ENCODE measurements around the gene TANK. TPM values are rescaled to one million over a fixed set of nuclear protein-coding genes. Genes with fewer than 3 reads are reported as not detected.

Gene TANK
- total RNA-seq, 4 donors from 2014 or later = 34.8 to 83.7 (median 60.7) TPM

DNA sequence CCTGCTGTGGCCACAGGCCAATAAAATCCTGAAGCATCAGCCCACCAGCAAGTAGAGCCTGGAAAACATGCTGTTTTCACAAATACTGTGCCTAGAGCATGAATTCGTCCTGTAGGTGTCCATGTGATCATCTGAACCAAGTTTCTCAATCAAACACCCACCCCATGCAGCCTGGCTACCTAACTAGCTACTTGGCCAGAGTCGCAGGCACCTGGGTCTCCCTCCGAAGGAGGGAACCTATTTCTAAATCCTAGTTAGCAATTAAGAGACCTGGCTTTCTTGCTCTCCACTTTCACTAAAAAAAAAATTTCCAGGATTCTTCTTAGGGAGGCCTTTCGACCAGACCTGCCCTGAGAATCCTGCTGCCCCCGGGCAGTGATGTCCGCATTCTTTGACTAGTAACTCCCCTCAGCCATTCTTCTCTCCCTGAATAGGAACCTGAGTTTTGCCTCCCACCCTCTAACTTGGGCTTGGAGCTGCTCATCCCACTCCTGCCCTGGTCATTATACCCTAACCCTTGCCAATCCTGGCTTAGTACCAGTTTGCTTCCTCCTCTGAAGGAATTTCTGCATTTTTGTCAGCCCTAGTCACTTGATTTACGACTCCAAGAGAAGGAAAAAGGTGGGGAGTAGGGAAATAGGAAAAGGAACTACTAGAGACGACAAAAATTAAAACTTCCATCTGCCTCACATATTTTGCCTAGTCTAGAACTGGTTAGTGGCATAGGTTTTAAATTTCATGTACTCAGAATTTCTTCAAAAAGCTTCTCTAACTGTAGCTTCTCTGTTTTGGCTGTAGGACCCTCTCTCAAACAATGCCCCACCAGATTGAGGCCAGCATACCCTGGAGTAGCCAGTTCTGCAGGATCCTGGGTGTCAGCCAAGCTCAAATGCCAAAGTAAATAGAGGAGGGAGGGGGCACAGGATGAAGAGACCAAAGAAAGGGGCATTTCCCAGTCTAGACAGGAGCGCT, 25.4 kb upstream of the TANK start:
- WGBS, 2 donors = 40 to 49% methylated on average over 9 of the region's 9 CpGs
- no peak for DNase-seq
- TF ChIP-seq, protein P1, sequence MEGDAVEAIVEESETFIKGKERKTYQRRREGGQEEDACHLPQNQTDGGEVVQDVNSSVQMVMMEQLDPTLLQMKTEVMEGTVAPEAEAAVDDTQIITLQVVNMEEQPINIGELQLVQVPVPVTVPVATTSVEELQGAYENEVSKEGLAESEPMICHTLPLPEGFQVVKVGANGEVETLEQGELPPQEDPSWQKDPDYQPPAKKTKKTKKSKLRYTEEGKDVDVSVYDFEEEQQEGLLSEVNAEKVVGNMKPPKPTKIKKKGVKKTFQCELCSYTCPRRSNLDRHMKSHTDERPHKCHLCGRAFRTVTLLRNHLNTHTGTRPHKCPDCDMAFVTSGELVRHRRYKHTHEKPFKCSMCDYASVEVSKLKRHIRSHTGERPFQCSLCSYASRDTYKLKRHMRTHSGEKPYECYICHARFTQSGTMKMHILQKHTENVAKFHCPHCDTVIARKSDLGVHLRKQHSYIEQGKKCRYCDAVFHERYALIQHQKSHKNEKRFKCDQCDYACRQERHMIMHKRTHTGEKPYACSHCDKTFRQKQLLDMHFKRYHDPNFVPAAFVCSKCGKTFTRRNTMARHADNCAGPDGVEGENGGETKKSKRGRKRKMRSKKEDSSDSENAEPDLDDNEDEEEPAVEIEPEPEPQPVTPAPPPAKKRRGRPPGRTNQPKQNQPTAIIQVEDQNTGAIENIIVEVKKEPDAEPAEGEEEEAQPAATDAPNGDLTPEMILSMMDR (IDR thresholded peaks at IDR 0.05) = no peak
- TF ChIP-seq POLR2A (IDR thresholded peaks at IDR 0.05) = no peak
- intact Hi-C loops (cut with DNase I) = no loop called here
- H3K4me1 ChIP-seq = peaks cover 0 to 58% (median 9%) of the 10 kb centered on the region in 3 donors
- H3K27ac ChIP-seq = no peak overlapping the region
- no peaks in the 10 kb centered on the region for H3K27me3 ChIP-seq
- no peak overlapping the region for H3K4me3 ChIP-seq
- no peaks in the 10 kb centered on the region for H3K36me3 ChIP-seq
- H3K9me3 ChIP-seq = no peaks in the 10 kb centered on the region

DNA sequence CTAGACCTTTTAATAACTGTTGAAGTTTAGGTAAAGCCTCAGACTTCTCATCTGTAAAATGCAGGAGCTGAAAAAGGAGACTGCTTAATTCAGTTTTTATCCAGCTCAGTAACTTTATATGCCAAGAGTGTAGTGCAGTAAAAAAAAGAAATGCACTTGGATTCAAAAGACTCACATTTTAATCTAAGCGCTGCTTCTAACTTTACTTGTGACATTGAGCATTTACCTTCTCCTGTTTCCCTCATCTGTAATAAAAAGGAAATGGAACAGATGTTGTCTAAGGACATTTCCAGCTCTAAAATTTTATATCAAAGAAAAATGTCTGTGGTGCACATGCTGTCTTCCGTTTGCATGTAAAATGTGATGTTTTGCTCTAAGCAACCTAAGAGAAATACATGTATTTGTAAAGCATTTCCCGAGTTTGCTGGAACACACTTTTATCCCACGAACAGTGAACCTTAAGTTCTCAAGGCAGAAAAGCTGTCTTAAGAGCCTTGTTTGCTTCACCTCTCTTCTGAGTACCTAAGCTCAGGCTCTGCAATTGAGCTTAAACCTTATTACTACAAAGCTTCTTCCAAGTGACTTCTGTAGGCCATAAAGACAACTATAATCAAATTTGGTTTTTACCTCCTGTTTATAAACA, 24.2 kb upstream of the TANK start:
- 49 to 50% methylated on average over 4 of the region's 4 CpGs for WGBS, 2 donors
- no peaks in the 10 kb centered on the region for H3K36me3 ChIP-seq
- peak overlapping the region in 3 of 4 donors; percentile 68 to 79 (median 74) for H3K27ac ChIP-seq
- no peak for TF ChIP-seq POLR2A (IDR thresholded peaks at IDR 0.05)
- TF ChIP-seq, protein P1 (IDR thresholded peaks at IDR 0.05) = no peak
- DNase-seq = no peak
- no peaks in the 10 kb centered on the region for H3K27me3 ChIP-seq
- H3K4me3 ChIP-seq = peak overlapping the region in 1 of 4 donors; percentile 60
- intact Hi-C loops (cut with DNase I) = no loop called here
- H3K4me1 ChIP-seq = peaks cover 0 to 60% (median 9%) of the 10 kb centered on the region in 3 donors
- H3K9me3 ChIP-seq = no peaks in the 10 kb centered on the region

DNA sequence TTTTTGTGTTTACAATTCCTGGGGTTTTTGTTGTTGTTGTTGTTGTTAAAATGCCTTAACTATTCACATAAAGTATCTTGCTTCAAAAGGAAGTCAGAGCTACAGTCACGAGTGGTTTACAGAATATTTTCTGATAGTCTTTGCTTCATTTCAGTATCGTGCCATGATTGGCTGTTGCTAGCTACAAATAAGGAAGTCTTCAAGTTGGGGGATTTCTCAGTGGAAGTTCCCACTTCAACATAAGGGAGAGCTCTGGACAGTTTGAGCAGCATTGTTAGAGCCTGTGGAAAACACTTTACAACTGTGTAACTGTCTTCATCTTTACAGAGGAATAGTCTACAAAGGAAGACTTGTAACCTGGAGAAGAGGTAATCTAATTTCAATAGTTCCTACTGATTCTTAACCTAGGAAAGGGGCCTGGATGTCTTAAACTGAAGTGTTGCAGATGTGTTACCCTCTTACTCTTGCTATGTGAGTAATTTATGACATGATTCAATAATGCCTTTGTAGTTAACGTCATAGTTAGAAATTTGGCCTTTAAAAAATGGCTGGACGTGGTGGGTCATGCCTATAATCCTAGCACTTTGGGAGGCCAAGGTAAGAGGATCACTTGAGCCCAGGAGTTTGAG, 23.4 kb upstream of the TANK start:
- H3K4me3 ChIP-seq = peak overlapping the region in 3 of 4 donors; percentile 25 to 60 (median 28)
- H3K27me3 ChIP-seq = no peaks in the 10 kb centered on the region
- intact Hi-C loops (cut with DNase I) = no loop called here
- H3K4me1 ChIP-seq = peaks cover 0 to 53% (median 9%) of the 10 kb centered on the region in 3 donors
- peak overlapping the region; percentile 20 to 79 (median 71) for H3K27ac ChIP-seq
- WGBS, 2 donors = 27 to 29% methylated on average over 4 of the region's 4 CpGs
- no peak for DNase-seq
- H3K9me3 ChIP-seq = no peaks in the 10 kb centered on the region
- TF ChIP-seq, protein P1 (IDR thresholded peaks at IDR 0.05) = no peak
- TF ChIP-seq POLR2A (IDR thresholded peaks at IDR 0.05) = peak in 2 of 4 donors; percentile 23 to 63
- H3K36me3 ChIP-seq = no peaks in the 10 kb centered on the region

DNA sequence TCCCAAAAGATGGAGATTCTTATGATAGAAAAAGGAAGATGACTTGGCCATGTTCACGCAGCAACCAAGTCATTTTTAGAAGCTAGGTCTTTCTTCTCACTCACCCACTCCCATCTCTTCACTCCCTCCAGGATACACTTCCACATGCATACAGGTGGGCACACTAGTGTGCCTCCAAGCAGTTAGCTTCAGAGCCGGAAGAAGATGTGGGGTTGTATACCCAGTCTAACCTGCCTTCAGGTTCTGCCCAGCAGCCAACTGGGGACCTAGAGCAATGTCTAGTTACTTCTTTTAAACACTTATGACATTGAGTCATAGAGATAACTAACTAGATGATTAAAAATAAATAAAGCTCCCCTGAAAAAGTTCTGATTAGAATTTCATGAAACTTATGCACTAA, 21.8 kb upstream of the TANK start:
- Histone ChIP-seq H3K27ac (peak overlapping the region in 2 of 4 donors; percentile 48 to 74), H3K27me3 (no peaks in the 10 kb centered on the region), H3K4me1 (peaks cover 0 to 53% (median 9%) of the 10 kb centered on the region in 3 donors), H3K9me3 (no peaks in the 10 kb centered on the region), H3K4me3 (peak overlapping the region in 2 of 4 donors; percentile 28 to 60), H3K36me3 (no peaks in the 10 kb centered on the region)
- DNase-seq = no peak
- TF ChIP-seq, protein P1 (IDR thresholded peaks at IDR 0.05) = no peak
- no peak for TF ChIP-seq POLR2A (IDR thresholded peaks at IDR 0.05)
- intact Hi-C loops (cut with DNase I) = no loop called here
- WGBS, 2 donors = 75 to 79% methylated on average over 2 of the region's 2 CpGs

All from esophagus squamous epithelium (tissue), 5 donors.